Liver (tissue), 9 donors: ENCODE measurements around the gene IQCF2. TPM values are rescaled to one million over a fixed set of nuclear protein-coding genes. Genes with fewer than 3 reads are reported as not detected.
"Not testable (repeated sequence)": the region's sequence is repeated elsewhere in the genome, so short reads cannot be mapped to it uniquely, and the experiment has no call there.

ENCODE experiments used
- DNase-seq: peaks from one replicate; pipeline ENCODE4 v3.0.0-alpha.2; 2017; ENCODE audit warnings: low spot score
- H3K27ac ChIP-seq, 2 donors: one replicate each; pipeline ENCODE4 v1.7.0; 2013; ENCODE audit warnings: inconsistent platforms in 2 of 2, low read length in 2 of 2, control low read depth in 1 of 2, low read depth in 1 of 2, mild to moderate bottlenecking in 1 of 2
- H3K27me3 ChIP-seq, 4 donors: one replicate each; pipeline versions ENCODE4 v1.6.1 to v1.7.0; 2013; ENCODE audit warnings: low read length in 3 of 4, inconsistent platforms in 1 of 4, mild to moderate bottlenecking in 1 of 4, moderate library complexity in 1 of 4; ENCODE audit not compliant: control insufficient read depth in 4 of 4, insufficient read depth in 4 of 4
- H3K36me3 ChIP-seq, 4 donors: one replicate each; pipeline versions ENCODE4 v1.6.1 to v1.7.0; 2013; ENCODE audit warnings: low read length in 3 of 4, mild to moderate bottlenecking in 3 of 4, low read depth in 1 of 4, moderate library complexity in 1 of 4; ENCODE audit not compliant: control insufficient read depth in 4 of 4, insufficient read depth in 3 of 4
- H3K4me1 ChIP-seq, 4 donors: one replicate each; pipeline versions ENCODE4 v1.6.1 to v1.7.0; 2013; ENCODE audit warnings: low read length in 3 of 4, mild to moderate bottlenecking in 3 of 4, moderate library complexity in 1 of 4; ENCODE audit not compliant: control insufficient read depth in 4 of 4, insufficient read depth in 4 of 4
- H3K4me3 ChIP-seq, 3 donors: one replicate each; pipeline versions ENCODE4 v1.6.1 to v1.7.0; 2013; ENCODE audit warnings: low read length in 3 of 3, control low read depth in 1 of 3, low read depth in 1 of 3, mild to moderate bottlenecking in 1 of 3
- H3K9ac ChIP-seq, 2 donors: one replicate each; pipeline ENCODE4 v1.7.0; 2013; ENCODE audit warnings: low read length in 2 of 2, mild to moderate bottlenecking in 2 of 2, moderate library complexity in 2 of 2, control low read depth in 1 of 2, low read depth in 1 of 2
- H3K9me3 ChIP-seq, 4 donors: one replicate each; pipeline versions ENCODE4 v1.6.1 to v1.7.0; 2013; ENCODE audit warnings: low read length in 3 of 4; ENCODE audit not compliant: control insufficient read depth in 4 of 4
- EGR1 ChIP-seq, 2 donors: IDR thresholded peaks; 2 replicates each; pipeline ENCODE4 v1.6.1; 2016 to 2018; ENCODE audit warnings: antibody characterized with exemption in 2 of 2, low read depth in 2 of 2
- HNF4G ChIP-seq: IDR thresholded peaks from 2 replicates; pipeline ENCODE4 v1.6.1; 2016; ENCODE audit warnings: antibody characterized with exemption
- NR2F2 ChIP-seq: IDR thresholded peaks from 2 replicates; pipeline ENCODE4 v1.6.1; 2016; ENCODE audit warnings: antibody characterized with exemption
- RXRA ChIP-seq, 2 donors: IDR thresholded peaks; 2 replicates each; pipeline ENCODE4 v1.6.1; 2017 to 2018; ENCODE audit warnings: antibody characterized with exemption in 2 of 2, mild to moderate bottlenecking in 1 of 2
- TAF1 ChIP-seq: conservative IDR thresholded peaks from 2 replicates; pipeline ENCODE4 v1.6.1; 2016; ENCODE audit warnings: antibody characterized with exemption, mild to moderate bottlenecking
- ZBTB33 ChIP-seq: IDR thresholded peaks from 2 replicates; pipeline ENCODE4 v1.6.1; 2016; ENCODE audit warnings: antibody characterized with exemption
- WGBS: extraction: QIAGEN DNeasy Blood & Tissue Kit; methylation state at CpG from one replicate; pipeline ENCODE4 v1.1.7; 2013; 5-methylcytosine and 5-hydroxymethylcytosine counted together
- polyA plus RNA-seq, 2 donors: library from polyadenylated mRNA; stranded (reverse) in 1 of 2; unstranded in 1 of 2; fragments of 200-250 nt in 1 of 2; fragments of >200 nt in 1 of 2; fragmentation: Nextera tagmentation in 1 of 2; extraction: Ambion mirVana in 1 of 2; gene quantifications; one replicate each; pipeline versions ENCODE4 v1.2.1 to v1.2.3, GENCODE V29; 2013 to 2015
- total RNA-seq, 2 donors: library from RNA; depleted of rRNA; stranded (reverse); fragments of >200 nt; gene quantifications; one replicate each; pipeline ENCODE4 v1.2.3, GENCODE V29; 2014
- donor health status: healthy.
- donor health status: healthy.
- donor health status: healthy.
- donor health status: healthy.
- donor health status: healthy.

The IQCF2 gene
- total and polyA plus RNA-seq, 4 donors: not detected

DNA sequence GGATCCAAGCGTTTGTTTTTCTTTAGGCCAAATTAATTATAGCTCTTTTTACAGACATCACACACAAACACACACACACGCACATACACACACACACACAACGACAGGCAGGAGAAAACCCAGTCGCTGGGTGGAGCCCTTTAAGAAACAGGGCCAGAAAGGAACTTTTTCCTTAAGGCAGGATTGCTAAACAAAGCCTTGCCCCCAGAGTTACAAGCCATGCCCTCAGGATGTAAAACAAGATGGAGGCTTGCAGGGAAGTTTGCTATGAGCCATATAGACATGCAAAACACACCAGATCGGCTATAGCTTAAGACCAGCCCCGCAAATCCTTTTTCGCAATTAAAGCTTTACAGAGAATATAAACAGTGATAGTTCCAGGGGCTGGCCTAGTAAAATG is 16.3 kb upstream of the IQCF2 start:
- Histone ChIP-seq H3K9me3 (no peaks in the 10 kb centered on the region), H3K27me3 (peaks cover 0 to 4% (median 0%) of the 10 kb centered on the region in 4 donors), H3K9ac (no peak overlapping the region), H3K36me3 (no peaks in the 10 kb centered on the region), H3K27ac (no peak overlapping the region), H3K4me1 (no peaks in the 10 kb centered on the region), H3K4me3 (no peak overlapping the region)
- DNase-seq: no peak
- TF ChIP-seq ZBTB33: no peak
- no peak for TF ChIP-seq EGR1 (IDR thresholded peaks at IDR 0.05; ENCODE audit: low read depth in 2 of 2)
- 72% methylated on average over 7 of the region's 7 CpGs for WGBS

DNA sequence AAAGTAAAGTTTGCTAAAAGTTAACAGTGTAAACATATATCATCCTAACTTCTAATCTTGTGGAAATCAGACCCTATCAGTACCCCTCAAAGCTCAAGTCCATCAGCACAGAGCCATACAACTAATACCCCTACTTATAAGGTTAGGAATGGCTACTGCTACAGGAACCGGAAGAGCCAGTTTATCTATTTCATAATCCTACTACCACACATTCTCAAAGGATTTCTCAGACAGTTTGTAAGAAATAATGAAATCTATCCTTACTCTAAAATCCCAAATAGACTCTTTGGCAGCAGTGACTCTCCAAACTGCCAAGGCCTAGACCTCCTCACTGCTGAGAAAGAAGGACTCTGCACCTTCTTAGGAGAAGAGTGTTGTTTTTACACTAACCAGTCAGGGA is 6.0 kb upstream of the IQCF2 start:
- not testable (repeated sequence) for H3K9ac ChIP-seq, DNase-seq, H3K9me3 ChIP-seq, H3K4me1 ChIP-seq, H3K36me3 ChIP-seq, H3K27ac ChIP-seq, H3K27me3 ChIP-seq, H3K4me3 ChIP-seq
- 90% methylated on average over 1 of the region's 1 CpG for WGBS

- H3K9ac ChIP-seq: no peak overlapping the region
- no peaks in the 10 kb centered on the region for H3K9me3 ChIP-seq
- H3K27me3 ChIP-seq: no peaks in the 10 kb centered on the region
- WGBS: 77% methylated on average over 13 of the region's 13 CpGs
- no peak for DNase-seq
- no peaks in the 10 kb centered on the region for H3K4me1 ChIP-seq
- no peak overlapping the region for H3K4me3 ChIP-seq
- H3K36me3 ChIP-seq: no peaks in the 10 kb centered on the region
- TF ChIP-seq HNF4G (no peak), TAF1 (no peak)
- H3K27ac ChIP-seq: no peak overlapping the region
Observed at GRCh38 chr3:51862886-51863285, 1.5 kb downstream of the IQCF2 start.

- not testable (repeated sequence) for H3K27me3 ChIP-seq, H3K36me3 ChIP-seq, H3K4me3 ChIP-seq, H3K9ac ChIP-seq, H3K9me3 ChIP-seq, H3K4me1 ChIP-seq, H3K27ac ChIP-seq, DNase-seq
- WGBS: 81% methylated on average over 1 of the region's 1 CpG
Observed at GRCh38 chr3:51868896-51869295, 7.5 kb downstream of the IQCF2 start.

GRCh38 chr3:51869304-51869703 is 7.9 kb downstream of the IQCF2 start:
- Histone ChIP-seq H3K9ac (no peak overlapping the region), H3K27me3 (peaks cover 0 to 4% (median 0%) of the 10 kb centered on the region in 4 donors), H3K27ac (no peak overlapping the region), H3K9me3 (no peaks in the 10 kb centered on the region), H3K36me3 (no peaks in the 10 kb centered on the region), H3K4me3 (no peak overlapping the region), H3K4me1 (no peaks in the 10 kb centered on the region)
- TF ChIP-seq RXRA (IDR thresholded peaks at IDR 0.05): no peak
- TF ChIP-seq NR2F2: no peak
- TF ChIP-seq ZBTB33: no peak
- no peak for DNase-seq
- WGBS: 44% methylated on average over 2 of the region's 2 CpGs
